NCI-H748 (cell line): Measurements from ENCODE around the gene TSPAN2.
A peak's percentile ranks its signal among the peaks of the same experiment; 100 is the strongest.

Source experiments
- DNase-seq: peaks from one replicate; lab custom pipeline; 2025; ENCODE audit not compliant: unreplicated experiment; lab: John Stamatoyannopoulos, UW

Gene TSPAN2

GRCh38 chr1:115089420-115090185 is at the start of gene TSPAN2:
Gene TSPAN2, minus strand, starts transcription at chr1:115089503. Its CDS starts 71 bp downstream, at chr1:115089432.
- peak; percentile 77 for DNase-seq

DNA sequence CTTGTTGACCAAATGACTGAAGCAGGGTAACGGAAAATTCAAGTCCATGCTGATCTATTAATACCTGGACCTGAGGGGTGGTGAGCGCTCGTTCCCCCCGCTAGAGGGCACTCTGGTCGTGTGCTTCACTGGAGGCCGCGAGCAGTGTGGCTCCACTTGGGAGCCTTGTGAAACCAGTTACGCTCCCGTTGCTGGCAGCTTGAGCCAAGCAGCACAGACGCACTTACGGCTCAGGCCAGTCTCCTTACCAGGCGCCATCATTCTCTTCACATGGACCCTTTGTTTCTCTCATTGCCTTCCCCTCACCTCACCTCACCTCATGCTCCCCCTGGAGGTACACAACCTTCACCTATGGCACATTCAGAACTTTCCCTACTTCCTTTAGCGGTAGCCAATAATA is 49.7 kb upstream of the TSPAN2 start:
- DNase-seq = peak; percentile 93

- no peak for DNase-seq
Measured at GRCh38 chr1:115138271-115138670, 49.0 kb upstream of the TSPAN2 start.

GRCh38 chr1:115137191-115137590 is 47.9 kb upstream of the TSPAN2 start:
- no peak for DNase-seq

- no peak for DNase-seq
Measured at GRCh38 chr1:115136706-115137105, 47.4 kb upstream of the TSPAN2 start.

- no peak for DNase-seq
Measured at GRCh38 chr1:115136106-115136505, 46.8 kb upstream of the TSPAN2 start.

DNA sequence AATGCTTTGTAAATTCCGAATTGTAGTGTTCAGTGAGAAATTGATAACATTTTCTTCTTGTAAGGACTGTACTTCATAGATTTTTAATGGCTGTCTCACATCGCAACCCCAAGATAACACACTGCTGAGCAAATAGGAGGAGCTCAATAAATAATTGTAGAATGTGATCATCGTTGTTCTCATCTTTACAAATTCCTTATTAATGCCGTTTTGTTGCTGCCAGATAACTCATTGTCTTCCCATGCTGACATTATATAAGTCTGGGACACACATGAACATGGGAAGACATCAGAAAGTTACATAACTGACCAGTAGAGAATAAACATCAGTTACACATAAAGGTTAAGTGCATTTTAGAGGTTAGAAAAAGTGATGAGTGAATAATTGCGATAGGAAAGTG is 46.4 kb upstream of the TSPAN2 start:
- DNase-seq = no peak

GRCh38 chr1:115134850-115135480 is 45.7 kb upstream of the TSPAN2 start:
- no peak for DNase-seq

GRCh38 chr1:115134231-115134630 is 44.9 kb upstream of the TSPAN2 start:
- DNase-seq = no peak

DNA sequence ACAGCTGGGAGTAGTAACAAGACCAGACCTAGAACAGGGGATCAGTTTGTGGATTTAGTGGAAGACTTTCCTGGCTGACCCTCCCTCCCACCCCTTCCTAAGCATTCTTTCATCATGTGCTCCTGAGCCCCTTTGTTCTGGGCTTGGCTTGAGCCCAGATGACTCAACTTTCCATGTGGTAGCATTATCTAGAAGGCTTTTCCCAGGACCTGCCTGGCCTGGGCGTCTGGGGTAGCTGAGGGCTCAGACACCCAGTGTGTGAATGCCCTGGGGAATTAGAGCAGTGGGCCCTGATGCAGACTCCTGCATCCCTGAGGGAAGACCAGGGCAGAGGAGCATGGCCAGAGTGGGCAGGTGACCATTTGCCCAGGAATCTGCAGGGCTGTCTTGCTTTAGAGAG is 44.1 kb upstream of the TSPAN2 start:
- no peak for DNase-seq

DNA sequence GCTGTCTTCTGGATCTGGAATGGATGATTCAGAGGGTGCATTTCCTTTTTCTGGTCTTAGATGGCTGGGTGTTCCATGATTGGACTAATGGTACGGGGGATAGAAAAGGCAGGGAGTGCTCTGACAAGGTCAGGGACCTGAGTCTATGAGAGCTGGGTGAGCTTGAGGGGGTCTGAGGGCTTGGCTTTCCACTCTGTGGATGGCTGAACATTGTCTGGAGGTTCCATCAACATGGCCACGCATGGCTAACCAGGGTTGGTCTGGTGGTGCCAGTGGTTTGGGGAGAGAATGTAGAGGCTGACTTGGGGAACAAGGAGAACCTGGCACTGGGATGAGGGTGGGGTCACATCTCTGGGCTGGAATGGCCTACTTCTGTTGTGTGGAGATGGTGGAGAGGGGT is 41.5 kb upstream of the TSPAN2 start:
- DNase-seq = no peak

- no peak for DNase-seq
Measured at GRCh38 chr1:115129071-115129640, 39.9 kb upstream of the TSPAN2 start.

GRCh38 chr1:115127539-115127938 is 38.2 kb upstream of the TSPAN2 start:
- no peak for DNase-seq

DNA sequence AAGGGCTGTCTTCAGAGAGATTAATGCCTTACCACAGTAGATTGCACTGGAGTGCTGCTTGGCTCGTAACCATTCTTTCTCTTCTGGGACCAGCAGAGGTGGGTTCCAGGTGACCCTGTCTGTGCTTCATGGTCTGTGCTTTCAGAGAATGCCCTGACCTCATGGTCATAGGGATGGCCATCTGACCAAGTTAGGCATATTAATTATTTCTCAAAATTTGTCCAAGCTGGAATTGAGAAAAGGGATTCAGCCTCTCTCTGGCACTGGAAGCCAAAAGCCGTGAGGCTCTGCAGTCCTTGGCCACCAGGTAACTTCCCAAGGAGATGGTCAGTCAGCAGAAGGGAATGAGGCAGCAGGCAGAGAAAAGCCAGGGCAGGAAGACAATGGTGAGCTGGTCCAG is 37.2 kb upstream of the TSPAN2 start:
- DNase-seq = no peak

DNA sequence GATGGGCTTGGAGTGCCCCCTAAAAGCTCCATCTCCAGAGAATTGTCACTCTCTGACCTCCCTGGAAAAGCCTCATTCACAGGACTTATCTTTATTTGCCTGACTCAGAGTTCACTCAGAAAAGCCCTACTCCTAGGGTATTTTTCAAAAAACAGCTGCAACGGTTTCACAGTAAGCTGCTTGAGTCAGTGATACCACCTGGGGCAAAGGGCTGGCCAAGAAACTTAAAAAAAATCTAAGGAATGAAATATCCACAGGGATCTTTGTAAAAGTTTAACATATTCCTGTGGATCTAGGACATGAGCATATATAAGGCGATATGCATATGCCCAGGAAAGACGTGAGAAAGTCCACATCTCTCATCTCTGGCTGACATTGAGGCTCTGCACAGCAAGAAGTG is 33.8 kb upstream of the TSPAN2 start:
- DNase-seq = no peak

DNA sequence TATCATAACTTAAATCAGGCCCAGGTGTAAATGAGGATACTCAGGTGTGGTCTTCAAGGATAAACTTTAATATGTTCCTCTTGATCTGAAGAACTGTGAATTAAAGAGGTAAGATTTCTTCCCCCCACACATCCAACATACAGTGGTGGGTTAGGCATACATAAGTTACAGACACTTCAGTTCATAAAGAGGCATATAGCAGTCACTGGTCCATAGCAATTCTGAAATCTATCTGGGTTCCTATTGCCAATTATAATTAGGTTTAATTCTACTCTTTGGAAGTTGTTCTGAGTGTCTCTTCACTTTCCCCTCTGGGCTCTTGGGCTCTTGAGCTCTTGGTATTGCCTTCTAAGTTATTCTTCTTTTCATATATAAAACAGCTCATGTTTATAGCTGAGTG is 32.5 kb upstream of the TSPAN2 start:
- DNase-seq = no peak

GRCh38 chr1:115120296-115120695 is 31.0 kb upstream of the TSPAN2 start:
- no peak for DNase-seq

DNA sequence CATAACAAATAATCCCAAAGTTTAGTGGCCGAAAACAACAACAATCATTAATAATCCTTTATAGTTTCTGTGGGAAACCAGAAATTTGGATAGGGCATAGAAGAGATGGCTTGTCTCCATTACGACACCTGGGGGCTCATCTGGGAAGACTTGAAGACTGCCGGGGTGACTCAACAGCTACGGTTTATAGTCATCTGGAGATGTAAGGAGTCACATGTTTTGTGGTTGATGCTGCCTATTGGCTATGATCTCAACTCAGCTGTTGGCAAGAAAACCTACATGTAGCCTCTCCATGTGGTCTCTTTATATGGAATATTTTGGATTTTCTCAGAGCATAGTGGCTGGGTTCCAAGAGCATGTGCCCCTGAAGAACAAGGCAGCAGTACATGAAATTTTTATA is 29.3 kb upstream of the TSPAN2 start:
- no peak for DNase-seq

DNA sequence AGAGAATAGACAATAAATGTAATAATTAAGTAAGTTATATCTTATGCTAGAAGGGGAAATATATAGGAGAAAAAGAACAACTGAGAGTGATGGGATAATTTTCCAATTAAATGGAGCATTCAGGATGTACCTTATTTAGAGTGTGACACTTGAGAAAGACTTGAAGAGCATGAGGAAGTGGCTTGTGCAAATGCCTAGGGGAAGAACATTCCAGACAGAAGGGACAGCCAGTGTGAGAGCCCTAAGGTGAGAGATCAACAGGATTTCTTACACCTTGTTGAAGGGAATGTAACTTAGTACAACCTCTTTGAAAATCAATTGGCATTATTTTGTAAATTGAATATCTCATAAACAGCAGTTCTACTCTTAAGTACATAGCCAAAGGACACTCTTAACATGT is 28.8 kb upstream of the TSPAN2 start:
- no peak for DNase-seq

DNA sequence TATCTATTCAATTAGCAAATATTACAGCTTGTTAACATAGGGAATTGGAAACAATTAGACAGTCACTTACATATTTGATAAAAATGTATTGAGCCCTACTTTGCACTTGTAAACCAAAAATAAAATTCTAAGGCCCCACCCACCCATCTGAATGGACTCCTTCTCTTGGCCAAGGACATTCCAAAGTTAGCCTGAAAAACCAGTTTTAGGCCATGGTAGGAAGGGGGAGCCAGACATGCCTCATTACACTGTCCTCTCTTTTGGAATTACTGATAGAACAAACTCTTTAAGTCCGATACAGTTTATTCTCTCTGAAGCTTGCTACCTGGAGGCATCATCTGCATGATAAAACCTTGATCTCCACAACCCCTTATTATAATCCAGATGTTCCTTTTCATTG is 28.0 kb upstream of the TSPAN2 start:
- DNase-seq = no peak

DNA sequence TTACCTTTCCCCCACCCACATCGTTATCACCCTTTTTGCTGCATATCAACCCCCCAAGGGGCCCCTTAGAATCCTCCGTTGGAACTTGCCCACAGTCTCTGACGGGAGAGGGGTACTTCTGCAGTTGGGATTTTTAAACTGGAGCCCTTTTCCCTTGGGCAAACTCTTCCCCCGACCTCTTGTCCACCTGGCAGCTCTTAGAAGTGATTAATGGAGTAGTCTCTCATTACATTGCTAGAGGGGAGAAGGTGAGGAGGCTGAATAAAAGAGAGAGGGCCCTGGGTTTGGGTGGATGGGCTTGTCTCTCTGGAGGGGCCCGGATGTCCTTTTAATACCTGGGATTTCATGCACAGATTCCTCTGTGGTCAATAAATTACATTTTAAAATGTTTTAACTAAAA is 27.2 kb upstream of the TSPAN2 start:
- DNase-seq = no peak

DNA sequence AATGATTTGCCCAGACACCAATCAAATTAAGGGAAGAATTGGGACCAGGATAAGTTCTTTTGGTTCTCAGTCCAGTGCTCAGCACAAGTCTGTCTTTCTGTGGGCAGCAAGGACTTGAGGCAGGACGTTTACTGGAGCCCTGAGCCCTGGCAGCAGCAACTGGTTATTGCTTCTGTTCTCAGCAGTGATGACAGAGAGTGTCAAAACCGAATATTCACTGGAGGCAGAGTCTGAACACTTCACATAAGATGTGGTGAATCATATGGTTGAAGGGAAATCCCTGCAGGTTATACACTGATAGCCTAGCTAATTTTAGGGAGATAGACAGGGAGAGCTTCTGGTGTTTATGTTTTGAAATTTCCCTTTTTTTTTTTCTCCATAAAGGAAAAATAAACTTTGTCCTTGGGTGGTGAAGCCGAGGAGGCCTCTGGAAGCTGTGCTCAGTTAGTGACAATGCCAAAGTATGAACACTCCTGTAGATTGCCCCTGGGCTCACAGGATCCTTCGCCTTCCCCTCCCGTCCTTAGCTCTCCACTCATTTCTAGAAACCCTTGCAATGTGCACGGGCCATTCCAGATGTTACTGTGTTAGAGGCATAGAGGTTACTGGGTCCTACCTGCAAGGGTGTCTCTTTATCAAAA is 26.3 kb upstream of the TSPAN2 start:
- DNase-seq = no peak
